Caco-2 (cell line): Measurements from ENCODE around the gene PADI6. TPM values are rescaled to one million over a fixed set of nuclear protein-coding genes. Genes with fewer than 3 reads are reported as not detected.

Source experiments
- BruUV-seq: library from RNA; stranded (reverse); fragments of 400-500 nt; replicated peaks from 2 replicates; lab custom pipeline; 2021; lab: Mats Ljungman, UMichigan
- CTCF ChIA-PET: fragments of 300-600 bp; sonication (Branson Sonifier 250); formaldehyde crosslinking; loops from one replicate; lab custom pipeline; 2022; ENCODE audit warnings: antibody characterized with exemption; lab: Charles Lee
- POLR2A ChIA-PET: fragments of 300-600 bp; sonication (Branson Sonifier 250); formaldehyde crosslinking; loops from one replicate; lab custom pipeline; 2022; ENCODE audit warnings: antibody characterized with exemption; lab: Charles Lee
- DNase-seq, 2 experiments: peaks; one replicate each; pipeline versions ENCODE4 v3.0.0 to v3.0.0-alpha.2; 2020 to 2022
- H3K27me3 ChIP-seq: replicated peaks from 2 replicates; pipeline ENCODE4 v1.6.0; 2011; ENCODE audit warnings: low read length; ENCODE audit not compliant: control insufficient read depth, insufficient read depth
- H3K36me3 ChIP-seq: 2 replicates; pipeline ENCODE4 v1.5.1; 2011; ENCODE audit warnings: low read length; ENCODE audit not compliant: control insufficient read depth, insufficient read depth
- H3K4me1 ChIP-seq: fragments of 250-450 bp; sonication (Bioruptor Pico); 2 replicates; pipeline ENCODE4 v1.5.1; 2020; ENCODE audit warnings: mild to moderate bottlenecking
- H3K4me3 ChIP-seq: 2 replicates; pipeline ENCODE4 v1.5.1; 2011; ENCODE audit warnings: low read depth, mild to moderate bottlenecking, control low read depth, low read length
- H3K9me3 ChIP-seq: fragments of 250-450 bp; sonication (Bioruptor Pico); 2 replicates; pipeline ENCODE4 v1.5.1; 2020; ENCODE audit warnings: mild to moderate bottlenecking, moderate library complexity
- H3K27ac Mint-ChIP-seq: one replicate; pipeline ENCODE4 v1.8.0; 2022; ENCODE audit warnings: mixed read lengths; ENCODE audit not compliant: unreplicated experiment
- H3K27me3 Mint-ChIP-seq: one replicate; pipeline ENCODE4 v1.8.0; 2022; ENCODE audit warnings: mixed read lengths; ENCODE audit not compliant: insufficient read depth, unreplicated experiment
- H3K36me3 Mint-ChIP-seq: one replicate; pipeline ENCODE4 v1.8.0; 2022; ENCODE audit warnings: mild to moderate bottlenecking, mixed read lengths; ENCODE audit not compliant: insufficient read depth, unreplicated experiment
- H3K4me1 Mint-ChIP-seq: one replicate; pipeline ENCODE4 v1.8.0; 2022; ENCODE audit warnings: low read depth, mixed read lengths; ENCODE audit not compliant: unreplicated experiment
- H3K4me3 Mint-ChIP-seq: one replicate; pipeline ENCODE4 v1.8.0; 2022; ENCODE audit warnings: mild to moderate bottlenecking, moderate library complexity, mixed read lengths; ENCODE audit not compliant: unreplicated experiment
- H3K9me3 Mint-ChIP-seq: one replicate; pipeline ENCODE4 v1.8.0; 2022; ENCODE audit warnings: mixed read lengths; ENCODE audit not compliant: unreplicated experiment
- intact Hi-C: fragments of 100-400 bp; cut with micrococcal nuclease; formaldehyde crosslinking; loops from one replicate; pipeline ENCODE4 v1.10.0; 2022; ENCODE audit not compliant: unreplicated experiment
- total RNA-seq: library from RNA; stranded (reverse); gene quantifications from 2 replicates; pipeline ENCODE4 v1.2.3, GENCODE V29; 2022
- TF ChIP-seq, protein P1 (sequence below), 2 experiments: fragments of 200-600 bp in 1 of 2; IDR thresholded peaks; 1 replicate in 1 of 2; 2 replicates in 1 of 2; pipeline versions ENCODE4 v1.5.1 to v1.8.0; 2011 to 2022; ENCODE audit warnings: antibody characterized with exemption in 1 of 2, control low read depth in 1 of 2, inconsistent platforms in 1 of 2, low read depth in 1 of 2, low read length in 1 of 2, mild to moderate bottlenecking in 1 of 2, moderate library complexity in 1 of 2; ENCODE audit not compliant: insufficient read depth in 1 of 2, severe bottlenecking in 1 of 2, unreplicated experiment in 1 of 2

PADI6 gene
- total RNA-seq, 1 experiment from 2014 or later: not detected

- DNase-seq: no peak
- intact Hi-C loops: no loop called here
- Histone ChIP-seq H3K4me3 (no peak overlapping the region), H3K27me3 (no peaks in the 10 kb centered on the region), H3K4me1 (no peaks in the 10 kb centered on the region), H3K9me3 (no peaks in the 10 kb centered on the region), H3K36me3 (no peaks in the 10 kb centered on the region)
- H3K36me3 Mint-ChIP-seq: peaks cover 5% of the 10 kb centered on the region
- no peaks in the 10 kb centered on the region for H3K4me1 Mint-ChIP-seq
- no TSS peak for BruUV-seq
- no peak overlapping the region for H3K27ac Mint-ChIP-seq
- H3K27me3 Mint-ChIP-seq: peaks cover 12% of the 10 kb centered on the region
- TF ChIP-seq, protein P1, sequence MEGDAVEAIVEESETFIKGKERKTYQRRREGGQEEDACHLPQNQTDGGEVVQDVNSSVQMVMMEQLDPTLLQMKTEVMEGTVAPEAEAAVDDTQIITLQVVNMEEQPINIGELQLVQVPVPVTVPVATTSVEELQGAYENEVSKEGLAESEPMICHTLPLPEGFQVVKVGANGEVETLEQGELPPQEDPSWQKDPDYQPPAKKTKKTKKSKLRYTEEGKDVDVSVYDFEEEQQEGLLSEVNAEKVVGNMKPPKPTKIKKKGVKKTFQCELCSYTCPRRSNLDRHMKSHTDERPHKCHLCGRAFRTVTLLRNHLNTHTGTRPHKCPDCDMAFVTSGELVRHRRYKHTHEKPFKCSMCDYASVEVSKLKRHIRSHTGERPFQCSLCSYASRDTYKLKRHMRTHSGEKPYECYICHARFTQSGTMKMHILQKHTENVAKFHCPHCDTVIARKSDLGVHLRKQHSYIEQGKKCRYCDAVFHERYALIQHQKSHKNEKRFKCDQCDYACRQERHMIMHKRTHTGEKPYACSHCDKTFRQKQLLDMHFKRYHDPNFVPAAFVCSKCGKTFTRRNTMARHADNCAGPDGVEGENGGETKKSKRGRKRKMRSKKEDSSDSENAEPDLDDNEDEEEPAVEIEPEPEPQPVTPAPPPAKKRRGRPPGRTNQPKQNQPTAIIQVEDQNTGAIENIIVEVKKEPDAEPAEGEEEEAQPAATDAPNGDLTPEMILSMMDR (IDR thresholded peaks at IDR 0.05; ENCODE audit: insufficient read depth in 1 of 2, low read depth in 1 of 2, low read length in 1 of 2, severe bottlenecking in 1 of 2, unreplicated experiment in 1 of 2): no peak
- no peak overlapping the region for H3K4me3 Mint-ChIP-seq
- no peaks in the 10 kb centered on the region for H3K9me3 Mint-ChIP-seq
- ChIA-PET CTCF (interaction anchor here (0.5 kb wide), 1 partner anchor 30 kb away, joined by 5 read pairs; no protein-coding TSS in a partner anchor), POLR2A (no interaction called here)
Measured at GRCh38 chr1:17381161-17381560, 9.2 kb downstream of the PADI6 start.

DNA sequence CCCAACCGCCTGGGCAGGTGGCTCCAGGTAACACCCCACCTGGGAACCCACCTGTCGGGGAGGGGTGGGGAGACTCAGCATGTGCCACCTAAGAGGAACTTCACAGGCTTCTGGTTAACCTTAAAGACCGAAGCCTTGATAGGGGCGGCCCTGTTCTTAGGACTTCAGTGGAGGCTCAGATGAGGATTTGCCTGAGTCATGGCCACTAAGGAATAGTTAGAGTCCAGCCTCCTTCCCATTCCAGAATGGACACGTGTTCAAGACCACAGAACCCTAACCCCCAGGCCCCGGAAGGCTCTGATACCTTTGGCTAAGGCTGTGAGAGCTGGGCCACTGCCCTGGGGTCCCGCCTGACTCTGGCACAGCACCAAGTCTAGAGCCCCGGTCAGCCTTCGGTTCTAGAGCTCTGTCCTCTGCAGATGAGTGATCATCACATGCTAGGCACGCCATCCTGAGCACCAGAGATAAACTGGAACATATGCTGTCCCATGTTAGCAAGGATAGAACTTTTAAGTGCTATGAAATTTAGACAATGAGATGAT lies 20.3 kb downstream of the PADI6 start:
- Histone ChIP-seq H3K36me3 (no peaks in the 10 kb centered on the region), H3K27me3 (no peaks in the 10 kb centered on the region; the same call in 1 of the 2 replicates), H3K9me3 (no peaks in the 10 kb centered on the region), H3K4me1 (no peaks in the 10 kb centered on the region), H3K4me3 (no peak overlapping the region)
- TF ChIP-seq, protein P1 (IDR thresholded peaks at IDR 0.05; ENCODE audit: insufficient read depth in 1 of 2, low read depth in 1 of 2, low read length in 1 of 2, severe bottlenecking in 1 of 2, unreplicated experiment in 1 of 2): no peak
- ChIA-PET CTCF (no interaction called here), POLR2A (no interaction called here)
- H3K4me3 Mint-ChIP-seq: no peak overlapping the region
- no peaks in the 10 kb centered on the region for H3K9me3 Mint-ChIP-seq
- no TSS peak for BruUV-seq
- H3K27me3 Mint-ChIP-seq: peaks cover 8% of the 10 kb centered on the region
- DNase-seq: no peak
- intact Hi-C loops: no loop called here
- no peak overlapping the region for H3K27ac Mint-ChIP-seq
- no peaks in the 10 kb centered on the region for H3K36me3 Mint-ChIP-seq
- H3K4me1 Mint-ChIP-seq: no peaks in the 10 kb centered on the region

DNA sequence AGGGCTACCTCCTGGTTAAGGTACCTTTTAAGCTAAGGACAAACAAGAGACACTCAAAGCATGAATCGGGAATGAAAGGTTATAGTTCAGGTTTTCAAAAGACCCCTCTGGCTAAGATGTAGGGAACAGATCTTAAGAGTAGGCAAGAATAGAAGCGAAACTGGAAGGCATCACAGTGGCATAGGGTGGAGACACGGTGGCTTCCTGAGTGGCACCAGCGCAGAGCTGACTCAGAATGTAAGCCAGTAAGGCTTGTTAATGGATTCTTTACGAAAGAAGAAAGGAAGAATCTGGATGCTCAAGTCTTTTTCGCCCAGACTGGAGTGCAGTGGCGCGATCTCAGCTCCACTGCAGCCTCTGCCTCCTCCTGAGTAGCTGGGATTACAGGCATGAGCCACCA lies 21.2 kb downstream of the PADI6 start:
- Mint-ChIP-seq H3K4me3 (no peak overlapping the region), H3K27me3 (peaks cover 8% of the 10 kb centered on the region), H3K4me1 (no peaks in the 10 kb centered on the region), H3K9me3 (no peaks in the 10 kb centered on the region), H3K36me3 (no peaks in the 10 kb centered on the region), H3K27ac (no peak overlapping the region)
- no peak overlapping the region for H3K4me3 ChIP-seq
- H3K27me3 ChIP-seq: no peaks in the 10 kb centered on the region; the same call in 1 of the 2 replicates
- no TSS peak for BruUV-seq
- no peaks in the 10 kb centered on the region for H3K9me3 ChIP-seq
- H3K36me3 ChIP-seq: no peaks in the 10 kb centered on the region
- DNase-seq: no peak
- ChIA-PET POLR2A (no interaction called here), CTCF (no interaction called here)
- intact Hi-C loops: no loop called here
- TF ChIP-seq, protein P1 (IDR thresholded peaks at IDR 0.05; ENCODE audit: insufficient read depth in 1 of 2, low read depth in 1 of 2, low read length in 1 of 2, severe bottlenecking in 1 of 2, unreplicated experiment in 1 of 2): no peak
- H3K4me1 ChIP-seq: no peaks in the 10 kb centered on the region
